ENCODE data around the gene OMP. TPM values are rescaled to one million over a fixed set of nuclear protein-coding genes. Genes with fewer than 3 reads are reported as not detected.
"Not testable (repeated sequence)": the region's sequence is repeated elsewhere in the genome, so short reads cannot be mapped to it uniquely, and the experiment has no call there.

Gene OMP
- total and polyA plus RNA-seq, 8 donors: 0.61 to 0.78 (median 0.69) TPM; not detected in 5

GRCh38 chr11:77060234-77060633 lies 42.4 kb upstream of the OMP start:
- Histone ChIP-seq H3K27ac (peak overlapping the region in 2 of 4 donors; percentile 53 to 76), H3K9me3 (no peaks in the 10 kb centered on the region), H3K36me3 (no peaks in the 10 kb centered on the region), H3K4me1 (peaks cover 0 to 18% (median 0%) of the 10 kb centered on the region in 3 donors), H3K27me3 (no peaks in the 10 kb centered on the region), H3K4me3 (no peak overlapping the region)
- intact Hi-C loops (cut with DNase I): no loop called here
- FAIRE-seq (no peak), DNase-seq (no peak), ATAC-seq (no peak)
- no peak for TF ChIP-seq CTCF (IDR thresholded peaks at IDR 0.05)
- WGBS, 2 donors: 89% methylated on average over 4 of the region's 4 CpGs

- Histone ChIP-seq H3K4me1 (peaks cover 0 to 21% (median 0%) of the 10 kb centered on the region in 3 donors), H3K27ac (peak overlapping the region in 2 of 4 donors; percentile 53 to 76)
- 29% methylated on average over 4 of the region's 4 CpGs for WGBS, 2 donors
- H3K27me3 ChIP-seq; H3K4me3 ChIP-seq; H3K36me3 ChIP-seq; intact Hi-C loops (cut with DNase I); H3K9me3 ChIP-seq: not testable (repeated sequence)
- DNase-seq (peak in 1 of 6 donors; percentile 46), ATAC-seq (peak; percentile 45 to 86 (median 76)), FAIRE-seq (peak; percentile 80)
These were observed 41.4 kb upstream of the OMP start for GRCh38 chr11:77061258-77061657.

- Histone ChIP-seq H3K36me3 (no peaks in the 10 kb centered on the region), H3K4me3 (no peak overlapping the region), H3K27ac (peak overlapping the region in 3 of 4 donors; percentile 16 to 63 (median 39)), H3K27me3 (no peaks in the 10 kb centered on the region), H3K4me1 (peaks cover 0 to 22% (median 0%) of the 10 kb centered on the region in 3 donors), H3K9me3 (no peaks in the 10 kb centered on the region)
- intact Hi-C loops (cut with DNase I): no loop called here
- FAIRE-seq (no peak), ATAC-seq (no peak), DNase-seq (no peak)
- no peak for TF ChIP-seq CTCF (IDR thresholded peaks at IDR 0.05)
These were observed 39.7 kb upstream of the OMP start for GRCh38 chr11:77062924-77063323.

- DNase-seq (no peak), ATAC-seq (no peak), FAIRE-seq (no peak)
- 92 to 96% methylated on average over 1 of the region's 1 CpG for WGBS, 2 donors
- Histone ChIP-seq H3K36me3 (no peaks in the 10 kb centered on the region), H3K27ac (peak overlapping the region in 3 of 4 donors; percentile 16 to 63 (median 39)), H3K27me3 (no peaks in the 10 kb centered on the region), H3K9me3 (no peaks in the 10 kb centered on the region), H3K4me1 (peaks cover 0 to 27% (median 0%) of the 10 kb centered on the region in 3 donors), H3K4me3 (no peak overlapping the region)
- TF ChIP-seq CTCF (IDR thresholded peaks at IDR 0.05): no peak
- intact Hi-C loops (cut with DNase I): no loop called here
These were observed 39.2 kb upstream of the OMP start for GRCh38 chr11:77063407-77063806.

- H3K36me3 ChIP-seq: no peaks in the 10 kb centered on the region
- no peaks in the 10 kb centered on the region for H3K9me3 ChIP-seq
- peak overlapping the region in 2 of 4 donors; percentile 39 to 63 for H3K27ac ChIP-seq
- DNase-seq: no peak
- intact Hi-C loops (cut with DNase I): no loop called here
- no peak for ATAC-seq
- no peak for FAIRE-seq
- H3K27me3 ChIP-seq: no peaks in the 10 kb centered on the region
- H3K4me1 ChIP-seq: peaks cover 0 to 27% (median 0%) of the 10 kb centered on the region in 3 donors
- WGBS, 2 donors: 93 to 98% methylated on average over 4 of the region's 4 CpGs
- no peak overlapping the region for H3K4me3 ChIP-seq
- TF ChIP-seq CTCF (IDR thresholded peaks at IDR 0.05): no peak
These were observed 38.8 kb upstream of the OMP start for GRCh38 chr11:77063861-77064260.
